GM12864 (cell line): Measurements from ENCODE around the gene DTNB.

Experiments
- DNase-seq: peaks from one replicate; pipeline ENCODE4 v3.0.0-alpha.2; 2011; ENCODE audit warnings: low read depth
- H3K4me3 ChIP-seq: 2 replicates; pipeline ENCODE4 v1.5.1; 2011; ENCODE audit warnings: mild to moderate bottlenecking, low read depth, low read length, control low read depth
- CTCF ChIP-seq: IDR thresholded peaks from 2 replicates; pipeline ENCODE4 v1.5.1; 2011; ENCODE audit warnings: low read depth, mild to moderate bottlenecking, moderate library complexity, low read length, control low read depth, inconsistent platforms; ENCODE audit errors: missing control alignments

The DTNB gene

DNA sequence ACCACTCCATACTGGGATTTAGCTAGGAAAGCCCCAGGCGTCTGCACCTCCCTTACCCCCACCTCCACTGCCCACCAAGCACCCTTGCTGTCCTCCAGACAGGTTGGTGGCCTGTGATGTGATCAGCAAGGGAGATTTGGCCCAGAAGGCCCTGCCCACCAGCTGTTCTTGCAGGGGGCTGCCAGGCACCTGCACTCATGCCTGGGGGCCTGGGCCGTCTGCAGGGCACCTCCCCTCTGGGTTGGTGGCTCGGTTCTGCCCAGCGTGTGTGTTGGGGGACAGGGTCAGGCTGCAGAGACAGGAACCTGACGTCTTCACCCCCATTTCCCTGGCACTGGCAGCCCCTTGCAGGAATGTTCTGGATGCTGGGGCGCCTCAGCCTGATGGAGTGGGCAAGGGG lies 337.4 kb downstream of the DTNB start:
- no peak for DNase-seq
- no peak for TF ChIP-seq CTCF
- H3K4me3 ChIP-seq = no peak overlapping the region

DNA sequence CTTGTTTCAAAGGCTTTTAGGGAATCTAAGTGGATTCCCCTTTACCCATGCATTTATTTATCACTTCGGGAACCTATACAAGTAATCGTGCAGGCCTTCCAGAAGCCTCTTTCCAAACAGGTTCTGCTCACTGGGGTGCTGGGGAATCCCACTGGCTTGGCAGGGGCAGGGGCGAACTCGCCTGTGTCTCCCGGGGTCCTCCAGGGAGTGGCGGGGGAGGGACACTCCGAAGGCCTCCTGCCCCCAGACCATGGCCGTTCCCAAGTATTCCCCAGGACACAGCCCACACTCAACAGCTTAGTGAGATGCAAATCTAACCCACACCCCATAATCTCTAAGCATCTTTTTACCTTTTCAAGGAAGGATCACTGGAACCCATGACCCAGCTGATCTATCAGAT lies 338.2 kb downstream of the DTNB start:
- TF ChIP-seq CTCF = no peak
- no peak overlapping the region for H3K4me3 ChIP-seq
- no peak for DNase-seq

- H3K4me3 ChIP-seq = no peak overlapping the region
- no peak for TF ChIP-seq CTCF
- no peak for DNase-seq
Measured at GRCh38 chr2:25334482-25334881, 338.9 kb downstream of the DTNB start.

GRCh38 chr2:25333981-25334380 lies 339.4 kb downstream of the DTNB start:
- no peak for DNase-seq
- no peak overlapping the region for H3K4me3 ChIP-seq

GRCh38 chr2:25332571-25332970 lies 340.8 kb downstream of the DTNB start:
- no peak for TF ChIP-seq CTCF
- no peak for DNase-seq

More at GRCh38 chr2:25333981-25334380, 339.4 kb downstream of the DTNB start:
- no peak for TF ChIP-seq CTCF

DNA sequence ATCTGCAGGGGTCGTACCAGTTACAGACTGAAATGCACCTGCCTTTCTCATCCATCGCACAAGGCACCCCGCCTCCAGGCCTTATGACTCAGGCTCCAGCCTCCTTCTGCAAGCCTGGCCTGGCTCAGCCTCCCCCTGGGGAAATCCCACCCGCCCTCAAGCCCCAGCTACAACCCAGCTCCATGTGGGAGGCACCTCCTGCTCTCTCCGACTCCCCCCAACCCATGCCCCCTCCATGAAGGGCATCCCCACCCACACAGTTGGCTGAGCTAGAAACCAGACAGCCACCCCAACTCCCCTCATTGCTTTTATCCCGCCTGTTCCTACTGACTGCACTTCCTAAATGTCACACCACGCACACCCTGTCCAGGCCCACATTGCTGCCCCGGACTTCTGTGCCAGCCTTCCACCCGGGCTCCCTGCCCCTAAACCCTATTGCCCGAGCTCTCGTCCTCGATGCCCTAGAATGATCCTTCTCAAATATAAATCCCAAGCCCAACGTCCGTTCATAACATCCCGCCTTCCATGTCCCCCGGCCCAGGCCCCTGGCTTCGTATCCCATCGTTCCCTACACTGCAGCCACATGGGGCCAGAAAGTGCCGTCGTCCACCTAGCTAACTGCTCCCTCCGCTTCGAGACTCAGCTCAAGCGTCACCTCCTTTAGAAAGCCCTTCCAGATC lies 341.6 kb downstream of the DTNB start:
- no peak overlapping the region for H3K4me3 ChIP-seq
- TF ChIP-seq CTCF = no peak
- DNase-seq = no peak

More at GRCh38 chr2:25332571-25332970, 340.8 kb downstream of the DTNB start:
- no peak overlapping the region for H3K4me3 ChIP-seq

GRCh38 chr2:25330937-25331336 lies 342.4 kb downstream of the DTNB start:
- no peak for TF ChIP-seq CTCF

More at GRCh38 chr2:25330937-25331336, 342.4 kb downstream of the DTNB start:
- H3K4me3 ChIP-seq = no peak overlapping the region
- no peak for DNase-seq
